AG09319 (cell line): ENCODE measurements around the gene CACNG7.

Experiments
- DNase-seq: peaks from one replicate; pipeline ENCODE4 v3.0.0-alpha.2; 2010; ENCODE audit warnings: low read depth; ENCODE audit errors: extremely low read depth
- CTCF ChIP-seq: IDR thresholded peaks from 2 replicates; pipeline ENCODE4 v1.5.1; 2011; ENCODE audit warnings: low read depth, mild to moderate bottlenecking, inconsistent platforms, low read length, moderate library complexity

Gene CACNG7

DNA sequence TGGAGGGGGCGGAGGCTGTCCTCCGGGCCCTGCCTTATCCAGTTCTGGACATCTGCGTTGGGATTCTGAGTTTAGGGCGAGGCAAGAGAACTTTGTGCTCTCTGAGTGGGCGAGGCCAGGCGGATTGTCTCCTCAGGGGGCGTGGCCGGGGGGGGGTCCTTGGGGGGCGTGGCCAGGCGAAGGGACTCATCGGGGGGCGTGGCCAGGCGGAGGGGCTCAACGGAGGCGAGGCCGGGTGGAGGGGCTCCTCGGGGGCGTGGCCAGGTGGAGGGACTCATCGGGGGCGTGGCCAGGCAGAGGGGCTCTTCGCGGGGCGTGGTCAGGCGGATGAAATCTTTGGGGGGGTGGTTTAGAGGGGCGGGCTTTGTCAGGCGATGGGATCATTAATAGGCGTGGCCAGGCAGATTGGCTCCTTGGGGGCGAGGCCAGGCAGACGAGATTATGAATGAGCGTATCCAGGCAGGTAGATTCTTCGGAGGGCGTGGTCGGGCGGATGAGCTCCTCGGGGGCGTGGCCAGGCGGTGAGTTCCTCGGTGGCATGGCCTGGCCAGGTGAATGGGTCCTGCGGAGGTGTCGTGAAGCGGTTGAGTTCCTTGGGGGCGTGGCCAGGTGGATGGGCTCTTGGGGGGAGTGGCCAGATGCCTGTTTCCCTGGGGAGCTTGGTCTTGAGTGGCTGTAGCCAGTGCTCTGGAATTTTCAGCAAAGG is 10.3 kb upstream of the CACNG7 start:
- TF ChIP-seq CTCF = no peak
- no peak for DNase-seq

- TF ChIP-seq CTCF = no peak
- DNase-seq = no peak
Observed at GRCh38 chr19:53900191-53900860, 8.8 kb upstream of the CACNG7 start.

DNA sequence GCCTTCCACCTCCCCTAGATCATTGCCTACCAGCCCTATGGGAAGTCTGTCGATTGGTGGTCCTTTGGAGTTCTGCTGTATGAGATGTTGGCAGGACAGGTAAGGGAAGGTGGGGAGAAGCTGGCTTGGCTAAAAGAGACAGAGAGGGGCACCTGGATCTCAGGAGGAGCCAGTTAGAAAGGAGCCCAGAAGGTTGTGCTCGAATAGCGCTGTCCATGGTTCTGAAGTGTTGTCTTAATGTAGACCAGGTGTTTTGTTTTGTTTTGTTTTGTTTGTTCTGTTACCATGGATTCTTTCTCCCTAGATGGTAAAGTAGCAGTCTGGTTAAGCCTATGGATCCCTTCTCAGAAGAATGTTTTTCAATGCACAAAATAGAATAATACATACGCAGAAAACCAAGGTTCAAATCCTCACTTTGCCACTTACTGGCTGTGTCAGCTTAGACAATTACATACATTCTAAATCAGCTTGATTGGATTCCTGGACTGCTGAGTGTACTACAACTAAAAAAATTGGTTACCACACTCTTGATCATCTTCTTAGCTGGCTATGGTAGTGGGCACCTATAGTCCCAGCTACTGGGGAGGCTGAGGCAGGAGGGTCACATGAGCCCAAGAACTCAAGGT is 5.9 kb upstream of the CACNG7 start:
- DNase-seq = peak; percentile 10

GRCh38 chr19:53904909-53905308 is 4.2 kb upstream of the CACNG7 start:
- TF ChIP-seq CTCF = no peak
- no peak for DNase-seq

More for the DNA sequence above, 5.9 kb upstream of the CACNG7 start:
- TF ChIP-seq CTCF = no peak

DNA sequence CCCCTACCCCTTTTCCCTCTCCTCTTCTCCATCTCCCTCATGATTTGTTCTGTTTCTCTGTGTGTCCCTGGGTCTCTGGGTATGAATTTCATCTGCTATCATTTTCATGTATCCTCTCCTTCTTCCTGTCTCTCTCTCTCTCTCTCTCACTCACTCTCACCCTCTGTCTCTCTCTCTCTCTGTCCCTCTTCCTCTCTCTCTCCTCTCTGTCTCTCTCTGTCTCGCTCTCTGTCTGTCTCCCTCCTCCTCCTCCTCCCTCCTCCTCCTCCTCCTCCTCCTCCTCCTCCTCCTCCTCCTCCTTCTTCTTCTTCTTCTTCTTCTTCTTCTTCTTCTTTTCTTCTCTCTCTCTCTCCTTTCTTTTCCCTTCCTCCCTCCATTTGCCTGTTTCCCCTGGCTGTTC is 3.3 kb upstream of the CACNG7 start:
- DNase-seq = no peak
- TF ChIP-seq CTCF = no peak

- TF ChIP-seq CTCF = peak; percentile 75
- no peak for DNase-seq
Observed at GRCh38 chr19:53906211-53907192, 2.6 kb upstream of the CACNG7 start.
